Endodermal cell (in vitro differentiated cells): ENCODE data around the gene GALNT9. TPM values are rescaled to one million over a fixed set of nuclear protein-coding genes. Genes with fewer than 3 reads are reported as not detected.
A peak's percentile ranks its signal among the peaks of the same experiment; 100 is the strongest.

Experiments
- DNase-seq: peaks from one replicate; pipeline ENCODE4 v3.0.0-alpha.2; 2017
- H3K27ac ChIP-seq: 2 replicates; pipeline ENCODE4 v1.5.1; 2013; ENCODE audit warnings: mild to moderate bottlenecking, low read depth, low read length, moderate library complexity
- H3K27me3 ChIP-seq: 2 replicates; pipeline ENCODE4 v1.6.1; 2013; ENCODE audit warnings: mild to moderate bottlenecking, low read length, moderate library complexity; ENCODE audit not compliant: insufficient read depth, control insufficient read depth, poor library complexity, severe bottlenecking
- H3K36me3 ChIP-seq: 2 replicates; pipeline ENCODE4 v1.7.0; 2013; ENCODE audit warnings: mild to moderate bottlenecking, low read length, moderate library complexity; ENCODE audit not compliant: control insufficient read depth, insufficient read depth
- H3K4me1 ChIP-seq: one replicate; pipeline ENCODE4 v1.7.0; 2013; ENCODE audit warnings: low read length; ENCODE audit not compliant: control insufficient read depth, insufficient read depth
- H3K4me3 ChIP-seq: 2 replicates; pipeline ENCODE4 v1.5.1; 2013; ENCODE audit warnings: mild to moderate bottlenecking, low read length, moderate library complexity
- H3K9ac ChIP-seq: 2 replicates; pipeline ENCODE4 v1.6.1; 2013; ENCODE audit warnings: mild to moderate bottlenecking, low read length, moderate library complexity; ENCODE audit not compliant: poor library complexity, severe bottlenecking; ENCODE audit errors: extremely low read depth
- H3K9me3 ChIP-seq: 2 replicates; pipeline ENCODE4 v1.6.1; 2013; ENCODE audit warnings: mild to moderate bottlenecking, low read length, moderate library complexity; ENCODE audit not compliant: control insufficient read depth
- H3K27ac Mint-ChIP-seq: 2 replicates; pipeline ENCODE4 v1.8.0; 2020; ENCODE audit warnings: mixed read lengths
- H3K27me3 Mint-ChIP-seq: 2 replicates; pipeline ENCODE4 v1.8.0; 2021; ENCODE audit warnings: mild to moderate bottlenecking, mixed read lengths; ENCODE audit not compliant: insufficient read depth
- H3K36me3 Mint-ChIP-seq: 2 replicates; pipeline ENCODE4 v1.8.0; 2020; ENCODE audit warnings: low read depth, mixed read lengths
- H3K4me1 Mint-ChIP-seq: 2 replicates; pipeline ENCODE4 v1.8.0; 2020; ENCODE audit warnings: mixed read lengths
- H3K4me3 Mint-ChIP-seq: 2 replicates; pipeline ENCODE4 v1.8.0; 2020; ENCODE audit warnings: mild to moderate bottlenecking, moderate library complexity, mixed read lengths
- H3K9me3 Mint-ChIP-seq: 2 replicates; pipeline ENCODE4 v1.8.0; 2020; ENCODE audit warnings: mild to moderate bottlenecking, mixed read lengths
- WGBS, 2 experiments: methylation state at CpG; one replicate each; pipeline versions ENCODE4 v1.1.5 to v1.1.7; 2013; ENCODE audit warnings: missing lambda C conversion rate in 2 of 2, mixed read lengths in 1 of 2; ENCODE audit not compliant: insufficient coverage in 1 of 2, insufficient read length in 1 of 2; 5-methylcytosine and 5-hydroxymethylcytosine counted together
- total RNA-seq, 2 donors: library from RNA; stranded (reverse); fragmentation: NEBNext Ultra II Directional in 1 of 2; extraction: Animal tissue kit (Norgen Biotek cat#: 25700) in 1 of 2; gene quantifications; 2 replicates in 1 of 2; 3 replicates in 1 of 2; pipeline ENCODE4 v1.2.1, GENCODE V29; 2021
- TF ChIP-seq, protein P1 (sequence below): fragments of 200-600 bp; sonication (generic); conservative IDR thresholded peaks from 2 replicates; pipeline ENCODE4 v1.5.0; 2021; ENCODE audit warnings: antibody characterized with exemption, mild to moderate bottlenecking

The GALNT9 gene
- total RNA-seq, 2 donors from 2014 or later = 0.13 TPM; not detected in 1

DNA sequence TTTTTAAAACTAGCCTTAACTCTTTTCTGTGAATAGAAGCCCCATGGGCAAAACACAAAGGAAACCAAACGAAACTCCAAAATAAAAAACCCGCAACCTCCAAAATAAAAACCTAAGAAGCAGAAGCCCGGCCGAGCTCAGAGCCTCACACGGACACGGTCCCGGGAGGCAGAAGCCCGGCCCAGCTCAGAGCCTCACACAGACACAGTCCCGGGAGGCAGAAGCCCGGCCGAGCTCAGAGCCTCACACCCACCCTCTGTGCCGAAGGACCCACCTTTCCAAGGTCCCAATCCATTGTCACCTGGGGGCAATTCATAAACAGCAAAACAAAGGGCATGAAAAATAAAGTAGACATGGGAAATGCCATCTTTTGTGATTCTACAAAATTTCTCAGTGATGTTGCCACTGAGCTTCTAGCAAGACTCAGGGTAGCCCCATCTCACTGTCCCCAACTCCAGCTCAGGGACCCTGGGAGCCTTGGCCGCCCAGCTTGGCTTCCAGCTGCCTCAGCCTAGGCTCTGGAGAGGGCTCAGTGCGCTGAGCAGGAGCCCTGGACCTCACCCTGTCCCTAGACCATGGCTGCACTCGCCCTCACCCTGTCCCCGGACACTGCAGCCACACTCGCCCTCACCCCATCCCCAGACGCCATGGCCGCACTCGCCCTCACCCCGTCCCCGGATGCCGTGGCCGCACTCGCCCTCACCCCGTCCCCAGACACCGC, 82.2 kb downstream of the GALNT9 start:
- no peaks in the 10 kb centered on the region for H3K36me3 Mint-ChIP-seq
- TF ChIP-seq, protein P1, sequence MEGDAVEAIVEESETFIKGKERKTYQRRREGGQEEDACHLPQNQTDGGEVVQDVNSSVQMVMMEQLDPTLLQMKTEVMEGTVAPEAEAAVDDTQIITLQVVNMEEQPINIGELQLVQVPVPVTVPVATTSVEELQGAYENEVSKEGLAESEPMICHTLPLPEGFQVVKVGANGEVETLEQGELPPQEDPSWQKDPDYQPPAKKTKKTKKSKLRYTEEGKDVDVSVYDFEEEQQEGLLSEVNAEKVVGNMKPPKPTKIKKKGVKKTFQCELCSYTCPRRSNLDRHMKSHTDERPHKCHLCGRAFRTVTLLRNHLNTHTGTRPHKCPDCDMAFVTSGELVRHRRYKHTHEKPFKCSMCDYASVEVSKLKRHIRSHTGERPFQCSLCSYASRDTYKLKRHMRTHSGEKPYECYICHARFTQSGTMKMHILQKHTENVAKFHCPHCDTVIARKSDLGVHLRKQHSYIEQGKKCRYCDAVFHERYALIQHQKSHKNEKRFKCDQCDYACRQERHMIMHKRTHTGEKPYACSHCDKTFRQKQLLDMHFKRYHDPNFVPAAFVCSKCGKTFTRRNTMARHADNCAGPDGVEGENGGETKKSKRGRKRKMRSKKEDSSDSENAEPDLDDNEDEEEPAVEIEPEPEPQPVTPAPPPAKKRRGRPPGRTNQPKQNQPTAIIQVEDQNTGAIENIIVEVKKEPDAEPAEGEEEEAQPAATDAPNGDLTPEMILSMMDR = no peak
- no peak overlapping the region for H3K9ac ChIP-seq
- H3K27ac Mint-ChIP-seq = no peak overlapping the region
- no peaks in the 10 kb centered on the region for H3K4me1 ChIP-seq
- H3K4me3 Mint-ChIP-seq = no peak overlapping the region
- H3K9me3 ChIP-seq = peaks cover 11% of the 10 kb centered on the region
- no peaks in the 10 kb centered on the region for H3K36me3 ChIP-seq
- H3K27me3 ChIP-seq = no peaks in the 10 kb centered on the region
- H3K4me3 ChIP-seq = no peak overlapping the region
- no peak overlapping the region for H3K27ac ChIP-seq
- H3K9me3 Mint-ChIP-seq = peaks cover 2% of the 10 kb centered on the region
- H3K27me3 Mint-ChIP-seq = peaks cover 11% of the 10 kb centered on the region
- no peaks in the 10 kb centered on the region for H3K4me1 Mint-ChIP-seq
- 83 to 84% methylated on average over 8 to 27 of the region's 27 CpGs for WGBS, 2 experiments
- no peak for DNase-seq

DNA sequence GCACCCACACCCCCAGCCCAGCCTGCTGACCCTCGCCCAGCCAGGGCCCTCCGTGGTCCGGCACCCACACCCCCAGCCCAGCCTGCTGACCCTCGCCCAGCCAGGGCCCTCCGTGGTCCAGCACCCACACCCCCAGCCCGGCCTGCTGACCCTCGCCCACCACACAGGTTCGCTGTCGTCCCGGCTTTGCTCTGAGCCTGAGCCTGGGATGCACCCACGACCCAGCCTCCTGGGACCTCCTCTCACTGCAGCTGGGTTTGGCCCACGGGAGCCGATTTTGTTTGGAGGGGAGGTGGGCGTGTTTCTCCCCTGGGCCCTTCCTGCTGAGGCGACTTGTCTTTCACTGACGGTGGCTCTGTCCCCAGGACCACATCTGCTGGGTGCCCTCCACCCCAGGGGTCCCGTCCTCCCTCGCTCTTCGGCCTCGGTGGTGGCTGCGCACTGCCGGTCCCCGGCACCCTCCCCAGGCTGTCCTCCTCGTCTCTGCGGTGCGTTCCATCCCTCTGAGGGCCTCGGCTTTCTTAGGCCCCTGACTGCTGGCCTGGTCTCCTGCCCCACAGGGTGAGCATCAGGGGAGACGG, 83.8 kb downstream of the GALNT9 start:
- peaks cover 15% of the 10 kb centered on the region for H3K9me3 ChIP-seq
- no peak for DNase-seq
- H3K27me3 Mint-ChIP-seq = peaks cover 10% of the 10 kb centered on the region
- no peaks in the 10 kb centered on the region for H3K4me1 ChIP-seq
- peaks cover 2% of the 10 kb centered on the region for H3K9me3 Mint-ChIP-seq
- TF ChIP-seq, protein P1 = no peak
- H3K27ac Mint-ChIP-seq = no peak overlapping the region
- 84 to 88% methylated on average over 14 to 28 of the region's 28 CpGs for WGBS, 2 experiments
- no peak overlapping the region for H3K9ac ChIP-seq
- no peak overlapping the region for H3K4me3 Mint-ChIP-seq
- H3K36me3 Mint-ChIP-seq = no peaks in the 10 kb centered on the region
- H3K4me3 ChIP-seq = no peak overlapping the region
- H3K27ac ChIP-seq = no peak overlapping the region
- H3K27me3 ChIP-seq = no peaks in the 10 kb centered on the region
- no peaks in the 10 kb centered on the region for H3K36me3 ChIP-seq
- H3K4me1 Mint-ChIP-seq = no peaks in the 10 kb centered on the region

DNA sequence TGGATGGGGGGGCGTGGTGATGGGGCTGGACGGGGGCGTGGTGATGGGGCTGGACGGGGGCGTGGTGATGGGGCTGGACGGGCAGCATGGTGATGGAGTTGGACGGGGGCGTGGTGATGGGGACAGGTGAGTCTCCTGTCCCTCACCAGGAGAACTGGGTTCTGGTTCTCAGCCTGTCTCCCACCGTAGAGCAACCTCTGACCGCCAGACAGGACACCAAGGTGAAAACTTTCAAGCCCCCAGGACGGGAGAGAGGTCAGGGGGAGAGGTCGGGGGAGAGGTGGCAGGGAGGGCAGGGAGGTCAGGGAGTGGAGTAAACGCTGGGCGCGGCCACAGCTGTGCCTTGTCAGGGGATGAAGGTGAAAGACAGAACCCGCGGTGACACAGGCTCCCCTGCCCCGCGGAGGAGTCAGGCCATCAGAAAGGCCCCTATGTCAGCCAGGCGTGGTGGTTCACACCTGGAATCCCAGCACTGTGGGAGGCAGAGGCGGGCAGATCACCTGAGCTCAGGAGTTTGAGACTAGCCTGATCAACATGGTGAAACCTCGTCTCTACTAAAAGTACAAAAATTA, 84.6 kb downstream of the GALNT9 start:
- H3K36me3 ChIP-seq = no peaks in the 10 kb centered on the region
- Mint-ChIP-seq H3K36me3 (no peaks in the 10 kb centered on the region), H3K4me1 (no peaks in the 10 kb centered on the region), H3K27ac (no peak overlapping the region), H3K4me3 (no peak overlapping the region), H3K9me3 (peaks cover 2% of the 10 kb centered on the region), H3K27me3 (peaks cover 8% of the 10 kb centered on the region)
- H3K9me3 ChIP-seq = peaks cover 19% of the 10 kb centered on the region
- H3K4me3 ChIP-seq = no peak overlapping the region
- no peak overlapping the region for H3K27ac ChIP-seq
- TF ChIP-seq, protein P1 = no peak
- no peaks in the 10 kb centered on the region for H3K27me3 ChIP-seq
- H3K9ac ChIP-seq = no peak overlapping the region
- DNase-seq = peak; percentile 63
- 87 to 90% methylated on average over 7 to 19 of the region's 22 CpGs for WGBS, 2 experiments
- H3K4me1 ChIP-seq = no peaks in the 10 kb centered on the region
